ENCODE data around the gene AXIN1. TPM values are rescaled to one million over a fixed set of nuclear protein-coding genes. Genes with fewer than 3 reads are reported as not detected.

AXIN1 gene
- total and polyA plus RNA-seq, 9 of the 15 experiments (the other 6 are each of a cell fraction or from before 2014, with no cell fraction given): 0.42 to 58.0 (median 25.9) TPM

GRCh38 chr16:283033-283805 lies 69.3 kb downstream of the AXIN1 start, which contains the start of gene PDIA2:
PDIA2 (plus strand) TSS chr16:283164; CDS start chr16:283170, 6 bp downstream.
- Histone ChIP-seq H3K27ac (ENCODE audit: extremely low read depth, low read depth, low read length) (no peak within 1 kb of the TSS), H3K27me3 (ENCODE audit: control insufficient read depth in 2 of 2, insufficient read depth in 2 of 2, low read length in 2 of 2) (no peaks in the 10 kb centered on the region), H3K4me2 (ENCODE audit: insufficient read depth, low read length) (no peak within 1 kb of the TSS), H3K79me2 (ENCODE audit: control insufficient read depth, insufficient read depth, low read length) (no peaks in the 10 kb centered on the region), H4K20me1 (replicated peaks; ENCODE audit: control insufficient read depth, insufficient read depth, low read length) (no peaks in the 10 kb centered on the region), H3K9me1 (ENCODE audit: control insufficient read depth, insufficient read depth, low read length) (no peaks in the 10 kb centered on the region), H3K9me3 (replicated peaks; ENCODE audit: control insufficient read depth, insufficient read depth, low read depth, low read length) (no peaks in the 10 kb centered on the region), H3K4me3 (no peak within 1 kb of the TSS), H3K9ac (ENCODE audit: insufficient read depth in 1 of 2, low read depth in 2 of 2, low read length in 2 of 2) (peak within 1 kb of the TSS in 1 of 2 experiments; percentile 17; a peak in 1 of 4 replicates), H2AFZ (ENCODE audit: low read depth, low read length) (no peak within 1 kb of the TSS), H3K4me1 (replicated peaks in 1 of 2; ENCODE audit: control insufficient read depth in 2 of 2, insufficient read depth in 2 of 2, low read length in 2 of 2) (peaks cover 0 to 63% of the 10 kb centered on the region in 2 experiments; a peak in 2 of 5 replicates), H3K36me3 (ENCODE audit: control insufficient read depth, insufficient read depth, low read length) (peaks cover 17% of the 10 kb centered on the region; the same call in 1 of the 3 replicates)
- in situ Hi-C loops (cut with MboI): no loop called here
- TF ChIP-seq ZNF184 (CRISPR knock-in tag; IDR thresholded peaks at IDR 0.05) (no peak), ZBED1 (IDR thresholded peaks at IDR 0.05) (no peak), PTTG1 (tag; IDR thresholded peaks at IDR 0.05; ENCODE audit: low read depth) (no peak), TAF9B (IDR thresholded peaks at IDR 0.05; ENCODE audit: partially characterized antibody) (no peak), PHF8 (IDR thresholded peaks at IDR 0.05; ENCODE audit: borderline replicate concordance, low read length) (no peak), TGIF2 (CRISPR knock-in tag; IDR thresholded peaks at IDR 0.05) (no peak), TSC22D4 (tag; IDR thresholded peaks at IDR 0.05) (no peak), HOXB6 (CRISPR knock-in tag; IDR thresholded peaks at IDR 0.05; ENCODE audit: borderline replicate concordance) (no peak)
- ATAC-seq: no peak
- FAIRE-seq: no peak
- ChIA-PET CTCF (ENCODE audit: low intra/inter-chr PET ratio) (no interaction called here), POLR2A (interaction anchor here (0.7 to 1.4 kb wide), 2 partner anchors 19 to 187 kb away, joined by 3 to 4 read pairs; no protein-coding TSS in a partner anchor)
- 52% methylated on average over 15 of the region's 25 CpGs for WGBS (ENCODE audit: insufficient coverage, low coverage, missing lambda C conversion rate)
- BruUV-seq (replicated peaks): no TSS peak
- no peak for DNase-seq (ENCODE audit: extremely low read depth in 1 of 4, low spot score in 3 of 4)
- intact Hi-C loops (cut with micrococcal nuclease): no loop called here

All from K562 (cell line).